ENCODE measurements around the gene TXN2.
"Not testable (repeated sequence)": the region's sequence is repeated elsewhere in the genome, so short reads cannot be mapped to it uniquely, and the experiment has no call there.

Gene TXN2

DNA sequence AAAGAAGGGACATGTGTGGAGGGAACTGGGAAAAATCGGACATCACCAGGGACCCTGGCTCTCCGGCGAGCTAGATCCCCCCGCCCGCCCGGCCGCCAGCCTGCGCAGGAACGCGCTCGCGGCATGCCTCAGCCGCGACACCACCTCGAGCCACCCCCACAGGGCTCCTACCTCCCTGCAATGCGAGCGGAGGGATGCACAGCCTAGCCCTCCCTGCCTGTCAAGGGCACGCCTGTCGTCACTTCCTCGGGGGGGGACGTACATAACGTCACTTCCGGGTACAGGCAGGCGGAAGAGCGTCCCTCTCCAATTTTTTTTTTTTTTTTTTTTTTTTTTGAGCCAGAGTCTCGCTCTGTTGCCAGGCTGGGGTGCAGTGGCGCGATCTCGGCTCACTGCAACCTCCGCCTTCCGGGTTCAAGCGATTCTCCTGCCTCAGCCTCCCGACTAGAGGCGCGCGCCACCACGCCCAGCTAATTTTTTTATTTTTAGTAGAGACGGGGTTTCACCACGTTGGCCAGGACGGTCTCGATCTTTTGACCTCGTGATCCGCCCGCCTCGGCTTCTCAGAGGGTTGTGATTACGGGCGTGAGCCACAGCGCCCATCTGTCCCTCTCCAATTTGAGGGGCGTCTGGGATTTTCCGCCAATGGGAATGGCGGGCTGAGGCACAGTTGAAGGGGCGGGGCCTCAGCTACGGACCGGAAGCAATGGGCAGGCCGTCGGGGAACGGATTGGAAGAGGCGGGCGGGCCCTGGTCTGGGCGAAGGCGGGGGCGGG, at the start of gene TXN2:
TSS of gene TXN2 (minus strand) at position 248 of the 776 bp plus-strand sequence. CDS start 803 bp downstream, outside the sequence.
- DNase-seq = peak; percentile 58 to 97 (median 93)

DNA sequence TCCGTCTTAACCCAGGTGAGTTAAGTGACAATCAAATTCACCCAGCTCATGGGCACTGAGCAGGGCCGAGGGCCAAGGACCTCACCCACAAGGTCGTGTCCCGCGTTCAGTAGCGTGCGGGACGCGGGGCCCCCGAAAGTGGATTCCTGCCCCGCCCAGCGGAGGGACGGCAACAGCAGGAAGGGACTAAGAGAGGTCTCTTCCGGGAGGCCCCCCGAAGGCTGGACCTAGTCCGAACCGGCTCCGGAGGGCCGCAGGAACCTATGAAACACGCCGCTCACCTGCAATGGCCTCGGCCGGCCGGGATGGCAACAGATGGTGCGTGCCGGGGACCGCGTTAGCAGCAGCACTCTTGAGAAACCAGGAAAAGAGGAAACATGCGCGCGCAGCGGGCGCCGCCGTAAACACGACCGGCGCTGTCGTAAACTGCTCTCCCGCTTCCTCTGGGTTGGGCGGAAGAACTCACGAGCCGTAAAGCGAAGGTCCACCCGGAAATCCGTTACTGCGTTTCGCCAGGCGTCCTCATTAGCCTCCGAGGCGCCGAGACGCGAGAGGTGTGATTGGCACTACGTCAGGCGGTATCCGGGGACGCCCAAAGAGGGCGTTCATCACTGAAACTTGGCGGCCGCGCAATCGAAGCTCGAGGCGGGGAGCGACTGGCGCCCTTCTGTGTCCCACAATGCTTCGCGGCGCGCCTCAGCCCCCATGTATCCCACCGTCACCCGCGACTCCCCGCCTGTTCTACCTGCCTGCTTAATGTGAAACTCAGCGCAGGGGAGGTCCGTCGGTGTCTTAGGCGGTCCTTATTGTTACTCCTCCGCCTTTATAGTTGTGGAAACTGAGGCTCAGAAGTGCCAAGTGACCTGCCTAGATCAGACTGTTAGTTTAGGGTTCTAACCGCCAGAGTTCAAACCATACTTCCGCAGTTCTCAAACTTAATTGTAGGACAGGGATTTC, 47.6 kb upstream of the TXN2 start, which contains the start of gene EIF3D:
TSS of gene EIF3D (minus strand) at position 372 of the 957 bp plus-strand sequence. CDS start 3,045 bp downstream, outside the sequence.
- DNase-seq = peak; percentile 83 to 99 (median 96)

DNA sequence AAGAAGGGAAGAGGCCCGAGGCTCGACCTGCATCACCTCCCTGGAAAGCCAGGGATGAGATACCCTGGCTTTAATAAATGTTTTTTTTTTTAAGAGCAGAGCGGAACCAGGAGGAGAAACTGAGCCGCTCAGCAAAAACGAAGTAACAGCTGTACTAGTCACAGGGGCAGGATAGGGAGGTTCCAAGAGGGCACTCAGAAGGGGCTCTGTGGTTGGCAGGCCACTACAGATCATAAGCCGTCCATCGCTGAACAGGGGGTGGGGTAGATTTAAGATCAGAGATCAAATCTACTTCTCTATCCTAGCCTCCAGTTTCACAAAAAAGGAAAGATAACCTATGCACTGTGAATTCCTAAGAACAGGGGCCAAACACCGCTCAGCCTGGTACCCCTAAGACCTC, 46.9 kb upstream of the TXN2 start:
- no peak for DNase-seq

DNA sequence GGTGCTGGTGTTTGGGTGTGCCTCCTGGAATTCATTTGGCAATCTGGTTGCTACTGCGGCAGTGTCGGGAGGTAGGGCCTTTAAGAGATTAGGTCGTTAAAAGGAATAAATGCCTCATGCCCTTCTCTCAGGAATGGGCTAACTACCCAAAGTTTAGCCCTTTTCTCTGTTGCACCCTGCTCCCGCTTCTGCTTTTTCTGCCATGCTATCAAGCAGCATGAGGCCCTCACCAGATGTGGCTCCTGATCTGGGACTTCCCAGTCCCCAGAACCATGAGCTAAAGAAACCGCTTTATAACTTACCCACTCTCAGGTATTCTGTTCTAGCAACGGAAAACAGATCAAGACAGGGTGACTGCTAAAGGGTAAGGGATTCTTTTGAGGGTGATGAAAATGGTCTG, 41.2 kb upstream of the TXN2 start:
- no peak for DNase-seq

DNA sequence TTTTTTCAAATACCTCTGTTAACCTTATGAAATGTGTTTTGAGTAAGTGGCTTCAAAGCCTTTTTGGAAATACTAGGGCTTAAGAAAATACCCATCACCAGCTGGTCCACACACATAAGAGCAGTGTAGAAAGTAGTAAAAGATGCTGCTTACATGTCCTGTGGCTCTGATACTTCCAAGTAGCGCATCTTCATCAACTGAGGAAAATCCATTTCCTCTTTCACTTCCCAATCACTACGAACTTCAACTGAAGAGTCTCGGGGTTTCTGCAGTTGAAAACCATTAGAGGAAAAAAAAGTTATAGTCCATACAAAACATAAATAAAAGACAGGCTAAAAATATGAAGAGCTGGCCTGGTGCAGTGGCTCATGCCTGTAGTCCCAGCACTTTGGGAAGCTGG, 39.0 kb upstream of the TXN2 start:
- no peak for DNase-seq

- not testable (repeated sequence) for DNase-seq
These were observed 38.5 kb upstream of the TXN2 start for GRCh38 chr22:36519906-36520305.

DNA sequence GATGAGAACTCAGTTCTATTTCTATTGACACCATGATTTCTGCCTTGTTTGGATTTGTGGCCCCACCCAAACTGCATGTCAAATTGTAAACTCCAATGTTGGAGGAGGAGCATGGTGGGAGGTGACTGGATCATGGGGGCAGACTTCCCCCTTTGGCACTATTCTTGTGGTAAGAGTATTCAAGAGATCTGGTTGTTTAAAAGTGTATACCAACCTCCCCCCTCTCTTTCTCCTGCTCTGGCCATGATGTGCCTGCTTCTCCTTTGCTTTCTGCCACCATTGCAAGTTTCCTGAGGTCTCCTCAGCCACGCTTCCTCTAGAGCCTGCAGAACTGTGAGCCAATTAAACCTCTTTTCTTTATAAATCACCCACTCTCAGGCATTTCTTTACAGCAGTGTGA, 33.3 kb upstream of the TXN2 start:
- DNase-seq = no peak

DNA sequence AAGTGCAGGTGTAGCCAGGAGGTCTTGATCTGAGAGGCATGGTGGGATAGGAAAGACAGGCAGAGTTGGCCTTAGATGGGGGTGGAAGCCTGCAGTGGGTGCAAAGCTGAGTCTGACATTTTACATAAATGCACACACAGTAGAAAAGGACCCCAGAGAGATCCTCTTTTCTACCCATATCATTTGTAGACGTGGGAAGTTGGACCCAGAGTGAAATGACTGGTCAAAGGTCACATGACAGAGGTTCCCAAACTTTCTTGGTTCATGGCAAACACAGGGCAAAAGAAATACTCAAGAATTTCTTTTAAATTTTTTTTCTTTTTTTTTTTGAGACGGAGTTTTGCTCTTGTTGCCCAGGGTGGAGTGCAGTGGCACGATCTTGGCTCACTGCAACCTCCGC, 31.6 kb upstream of the TXN2 start:
- no peak for DNase-seq

- DNase-seq = no peak
These were observed 30.9 kb upstream of the TXN2 start for GRCh38 chr22:36512333-36512732.

DNA sequence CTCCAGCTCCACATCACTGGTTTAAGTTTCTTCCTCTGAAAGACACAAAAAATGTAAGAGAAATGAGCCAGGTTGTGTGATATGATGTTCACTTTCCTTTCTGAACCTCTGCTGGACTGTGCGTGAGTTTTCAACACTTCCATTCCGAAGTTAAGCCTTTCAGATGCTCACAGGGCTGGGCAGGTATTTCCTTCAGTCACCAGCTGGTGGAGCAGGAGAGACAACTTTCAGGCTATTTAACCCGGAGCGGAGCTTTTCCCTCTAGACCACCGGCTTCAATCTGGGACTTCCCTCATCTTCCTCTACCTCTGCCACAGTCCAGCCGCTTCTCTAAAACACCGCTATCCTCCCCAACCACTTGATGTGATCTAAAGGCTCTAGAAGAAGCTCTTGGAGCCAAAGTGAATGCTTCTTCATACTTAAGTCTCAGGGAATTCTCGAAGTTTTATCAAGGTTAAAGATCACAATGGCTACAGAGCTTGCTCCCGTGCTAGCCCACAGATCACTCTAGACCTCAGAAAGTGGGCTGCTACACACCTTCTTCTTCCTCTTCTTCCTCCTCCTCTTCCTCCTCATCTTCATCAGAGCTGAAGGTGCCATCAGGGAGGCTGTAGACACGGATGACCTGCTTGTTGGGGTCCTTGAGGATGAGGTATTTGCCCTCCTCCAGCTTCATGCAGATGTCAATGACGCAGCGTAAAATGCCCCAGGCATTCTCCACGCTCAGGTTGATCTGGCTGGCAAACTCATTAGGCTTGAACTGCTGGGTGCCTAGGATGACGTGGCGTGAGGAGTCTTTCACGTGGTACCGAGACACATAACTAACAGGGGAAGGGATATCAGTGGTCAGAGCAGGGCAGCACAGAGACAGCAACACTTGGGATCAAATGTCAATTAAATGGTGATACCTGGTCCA, 29.8 kb upstream of the TXN2 start:
- peak in 8 of 56 donors; percentile 2 to 44 (median 6) for DNase-seq

GRCh38 chr22:36510384-36510783, 28.9 kb upstream of the TXN2 start:
- DNase-seq = no peak

DNA sequence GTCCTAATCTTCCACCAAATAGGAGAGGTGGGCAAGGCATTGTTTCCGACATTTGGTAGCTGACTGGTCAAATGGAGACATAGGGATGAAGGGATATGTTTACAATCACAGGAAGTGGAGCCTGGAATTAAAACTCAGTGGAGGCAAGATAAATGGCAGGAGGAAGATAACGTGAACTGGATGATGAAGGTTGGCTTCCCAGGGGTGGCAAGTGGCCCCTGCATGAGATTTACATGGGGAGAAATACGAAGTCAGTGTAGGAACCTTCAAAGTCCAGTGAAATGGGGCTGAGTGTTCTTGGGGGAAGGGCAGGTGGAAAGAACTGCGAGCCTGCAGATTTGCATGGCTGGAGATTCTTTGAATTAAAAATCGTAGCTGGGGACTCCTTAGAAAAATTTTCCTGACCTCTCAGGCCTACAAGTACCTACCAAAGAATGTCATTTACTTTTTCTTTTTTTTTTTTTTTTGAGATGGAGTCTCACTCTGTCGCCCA, 26.1 kb upstream of the TXN2 start:
- DNase-seq = no peak

DNA sequence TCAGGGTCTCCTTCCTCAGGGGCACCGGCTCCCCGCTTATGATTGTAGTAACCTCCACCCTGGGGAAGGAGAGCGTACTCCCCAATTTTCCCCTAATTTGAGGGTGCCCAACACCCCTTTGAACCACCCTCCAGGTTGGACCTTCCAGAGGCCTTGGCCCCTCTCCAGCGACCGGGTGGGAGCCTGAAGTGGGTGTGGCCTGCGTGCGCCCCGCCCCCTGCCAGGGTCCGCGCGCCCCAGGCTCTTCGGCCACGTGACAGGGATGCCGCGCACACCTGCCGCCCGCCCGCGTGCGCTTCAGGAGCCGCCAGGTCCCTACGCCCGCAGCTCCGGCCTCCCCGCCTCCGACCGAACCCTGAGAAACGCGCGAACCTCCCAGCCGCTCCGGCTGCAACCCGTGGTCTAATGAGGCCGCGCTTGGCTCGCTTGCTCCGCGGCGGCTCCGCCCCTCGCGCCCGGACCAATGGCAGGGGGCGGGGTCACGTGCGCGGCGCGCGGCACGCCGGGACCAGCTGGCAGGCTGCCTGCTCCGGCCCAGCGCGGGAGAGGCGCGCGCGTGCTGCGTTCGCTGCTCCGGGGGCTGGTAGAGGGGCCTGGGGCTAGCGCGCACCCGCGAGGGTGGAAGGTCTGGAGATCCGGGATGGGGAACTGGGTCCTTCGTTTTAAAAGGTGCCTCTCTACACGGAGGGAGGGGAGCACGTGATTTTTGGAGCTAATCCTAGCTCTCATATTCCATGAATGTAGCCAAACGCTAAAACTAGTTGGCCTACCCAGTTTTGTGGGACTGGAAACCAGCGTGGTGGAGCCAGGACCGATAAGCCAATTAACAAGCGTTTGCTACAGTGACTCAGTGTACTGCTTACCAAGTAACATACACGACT, 25.4 kb upstream of the TXN2 start, which contains the start of gene FOXRED2:
TSS of gene FOXRED2 (minus strand) at position 404 of the 881 bp plus-strand sequence. CDS start 618 bp downstream, outside the sequence.
- peak; percentile 38 to 91 (median 77) for DNase-seq

- DNase-seq = no peak
These were observed 24.7 kb upstream of the TXN2 start for GRCh38 chr22:36505998-36506635.

DNA sequence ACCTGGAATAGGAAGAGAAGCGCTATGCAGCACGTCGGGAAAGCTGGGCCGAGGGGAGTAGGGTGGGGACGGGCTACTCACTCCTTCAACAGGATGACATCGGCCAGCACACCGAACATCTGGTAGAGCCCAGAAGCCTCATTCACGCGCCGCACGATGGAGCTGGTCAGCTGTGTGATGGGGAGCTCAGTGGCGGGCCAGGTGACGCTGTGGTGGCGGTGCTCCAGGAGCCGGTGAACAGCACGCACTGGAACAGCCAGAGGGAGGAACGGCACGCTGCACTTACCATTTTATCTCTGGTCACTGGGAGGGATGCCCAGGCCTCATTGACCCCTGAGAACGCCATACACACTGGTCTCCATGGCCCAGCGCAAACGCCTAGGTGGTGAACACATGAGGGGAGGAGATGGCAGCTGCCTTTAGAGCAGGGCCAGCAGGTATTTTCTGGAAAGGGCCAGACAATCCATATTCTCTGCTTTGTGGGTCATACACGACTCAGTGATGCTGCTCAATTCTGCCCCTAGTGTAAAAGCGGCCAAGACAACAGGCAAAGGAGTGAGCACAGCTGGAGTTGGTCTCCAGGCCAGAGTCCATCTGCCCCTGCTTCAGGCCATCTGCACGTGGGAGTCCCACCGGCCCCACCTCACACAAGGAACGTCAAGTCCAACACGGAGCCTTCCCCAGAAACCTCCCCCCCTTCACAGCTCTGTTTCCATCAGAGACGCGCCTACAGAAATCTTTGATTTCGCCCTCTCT, 16.6 kb upstream of the TXN2 start:
- DNase-seq = peak in 1 of 56 donors; percentile 8

GRCh38 chr22:36493690-36494110, 12.3 kb upstream of the TXN2 start:
- peak in 20 of 56 donors; percentile 4 to 60 (median 17) for DNase-seq

GRCh38 chr22:36492109-36492508, 10.7 kb upstream of the TXN2 start:
- no peak for DNase-seq

DNA sequence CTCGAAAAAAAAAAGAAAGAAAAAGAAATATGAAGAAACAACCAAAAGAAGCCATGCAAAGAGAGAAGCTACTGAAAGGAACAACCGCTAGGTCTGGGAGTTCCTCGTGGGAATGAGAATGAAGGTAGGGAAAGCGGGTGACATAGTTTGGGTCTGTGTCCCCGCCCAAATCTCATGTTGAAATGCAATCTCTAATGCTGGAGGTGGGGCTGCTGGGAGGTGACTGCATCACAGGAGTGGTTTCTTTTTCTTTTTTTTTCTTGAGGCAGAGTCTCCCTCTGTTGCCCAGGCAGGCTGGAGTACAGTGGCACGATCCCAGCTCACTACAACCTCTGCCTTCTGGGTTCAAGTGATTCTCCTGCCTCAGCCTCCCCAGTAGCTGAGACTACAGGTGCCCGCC, 9.7 kb upstream of the TXN2 start:
- DNase-seq = no peak

All from amygdala (tissue), 56 donors.